Hepatocyte (in vitro differentiated cells): ENCODE data around the gene ELMOD3. TPM values are rescaled to one million over a fixed set of nuclear protein-coding genes. Genes with fewer than 3 reads are reported as not detected.
A peak's percentile ranks its signal among the peaks of the same experiment; 100 is the strongest.

Experiments used
- DNase-seq: peaks from one replicate; pipeline ENCODE4 v3.0.0-alpha.2; 2016; ENCODE audit warnings: low spot score
- H2AFZ ChIP-seq: fragments of 200-600 bp; sonication (generic); 2 replicates; pipeline ENCODE4 v1.6.0; 2016; ENCODE audit warnings: antibody characterized with exemption, mild to moderate bottlenecking
- H3K27ac ChIP-seq: fragments of 200-600 bp; sonication (generic); 2 replicates; pipeline ENCODE4 v1.5.1; 2016; ENCODE audit warnings: mild to moderate bottlenecking
- H3K27me3 ChIP-seq: fragments of 200-600 bp; sonication (generic); 2 replicates; pipeline ENCODE4 v1.6.1; 2016
- H3K36me3 ChIP-seq: fragments of 200-600 bp; sonication (generic); replicated peaks from 2 replicates; pipeline ENCODE4 v1.5.1; 2016; ENCODE audit warnings: low read depth; ENCODE audit not compliant: insufficient read depth
- H3K4me1 ChIP-seq: fragments of 200-600 bp; sonication (generic); 2 replicates; pipeline ENCODE4 v1.5.1; 2016; ENCODE audit warnings: mild to moderate bottlenecking, moderate library complexity; ENCODE audit not compliant: insufficient read depth
- H3K4me2 ChIP-seq: fragments of 200-600 bp; sonication (generic); 2 replicates; pipeline ENCODE4 v1.6.0; 2016
- H3K4me3 ChIP-seq: fragments of 200-600 bp; sonication (generic); 2 replicates; pipeline ENCODE4 v1.5.1; 2016; ENCODE audit warnings: mild to moderate bottlenecking
- H3K79me2 ChIP-seq: fragments of 200-600 bp; sonication (generic); 2 replicates; pipeline ENCODE4 v1.6.0; 2017; ENCODE audit warnings: mild to moderate bottlenecking
- H3K9me2 ChIP-seq: fragments of 200-600 bp; sonication (generic); replicated peaks from 2 replicates; pipeline ENCODE4 v1.6.0; 2017; ENCODE audit warnings: mild to moderate bottlenecking; ENCODE audit not compliant: insufficient read depth
- H3K9me3 ChIP-seq: fragments of 200-600 bp; sonication (generic); 2 replicates; pipeline ENCODE4 v1.5.1; 2016; ENCODE audit warnings: low read depth, mild to moderate bottlenecking
- H4K20me1 ChIP-seq: fragments of 200-600 bp; sonication (generic); 2 replicates; pipeline ENCODE4 v1.6.0; 2016; ENCODE audit warnings: mild to moderate bottlenecking; ENCODE audit not compliant: insufficient read depth, poor library complexity, severe bottlenecking
- CTCF ChIP-seq: fragments of 200-600 bp; sonication (generic); IDR thresholded peaks from 2 replicates; pipeline ENCODE4 v1.5.1; 2016; ENCODE audit warnings: antibody characterized with exemption, mild to moderate bottlenecking; ENCODE audit not compliant: poor library complexity
- EZH2 ChIP-seq: fragments of 200-600 bp; sonication (generic); IDR thresholded peaks from 2 replicates; pipeline ENCODE4 v1.6.1; 2016; ENCODE audit warnings: antibody characterized with exemption, mild to moderate bottlenecking, borderline replicate concordance
- EZH2phosphoT487 ChIP-seq: fragments of 200-600 bp; sonication (generic); IDR thresholded peaks from one replicate; pipeline ENCODE4 v1.6.1; 2018; ENCODE audit warnings: antibody characterized with exemption, mild to moderate bottlenecking, low read depth, moderate library complexity; ENCODE audit not compliant: unreplicated experiment, severe bottlenecking
- WGBS: methylation state at CpG from one replicate; pipeline ENCODE4 v1.1.6; 2016; ENCODE audit warnings: low lambda C conversion rate; ENCODE audit errors: missing lambda C conversion rate; 5-methylcytosine and 5-hydroxymethylcytosine counted together
- polyA plus RNA-seq: library from polyadenylated mRNA; unstranded; fragments of >200 nt; fragmentation: Nextera tagmentation; extraction: Ambion mirVana; gene quantifications from 2 replicates; pipeline ENCODE4 v1.2.1, GENCODE V29; 2016
- total RNA-seq: library from RNA; depleted of rRNA; stranded (reverse); fragments of >200 nt; gene quantifications from 2 replicates; pipeline ENCODE4 v1.2.3, GENCODE V29; 2014

The ELMOD3 gene
- total and polyA plus RNA-seq, 2 experiments from 2014 or later: 18.1 to 25.1 TPM

GRCh38 chr2:85422072-85422457, 67.5 kb downstream of the ELMOD3 start:
- Histone ChIP-seq H3K79me2 (no peaks in the 10 kb centered on the region), H4K20me1 (no peaks in the 10 kb centered on the region), H3K36me3 (no peaks in the 10 kb centered on the region), H3K4me1 (peaks cover 40% of the 10 kb centered on the region), H3K9me2 (no peaks in the 10 kb centered on the region), H3K27ac (peak overlapping the region; percentile 95), H3K4me2 (peak overlapping the region; percentile 62), H3K9me3 (no peaks in the 10 kb centered on the region), H3K27me3 (no peaks in the 10 kb centered on the region), H2AFZ (no peak overlapping the region), H3K4me3 (no peak overlapping the region)
- WGBS: 80% methylated on average over 2 of the region's 2 CpGs
- TF ChIP-seq CTCF: no peak
- TF ChIP-seq EZH2: no peak
- TF ChIP-seq EZH2phosphoT487: no peak
- no peak for DNase-seq

GRCh38 chr2:85423525-85423924, 69.0 kb downstream of the ELMOD3 start:
- no peaks in the 10 kb centered on the region for H3K79me2 ChIP-seq
- no peaks in the 10 kb centered on the region for H3K27me3 ChIP-seq
- no peaks in the 10 kb centered on the region for H3K9me2 ChIP-seq
- H2AFZ ChIP-seq: no peak overlapping the region
- no peak overlapping the region for H3K27ac ChIP-seq
- no peaks in the 10 kb centered on the region for H3K36me3 ChIP-seq
- DNase-seq: no peak
- H3K4me3 ChIP-seq: no peak overlapping the region
- no peaks in the 10 kb centered on the region for H4K20me1 ChIP-seq
- TF ChIP-seq EZH2phosphoT487 (no peak), EZH2 (no peak)
- peaks cover 36% of the 10 kb centered on the region for H3K4me1 ChIP-seq
- no peaks in the 10 kb centered on the region for H3K9me3 ChIP-seq
- H3K4me2 ChIP-seq: no peak overlapping the region
- WGBS: 71% methylated on average over 5 of the region's 5 CpGs

- Histone ChIP-seq H3K27me3 (no peaks in the 10 kb centered on the region), H3K27ac (no peak overlapping the region), H3K4me2 (no peak overlapping the region), H2AFZ (no peak overlapping the region), H3K9me3 (no peaks in the 10 kb centered on the region), H3K9me2 (no peaks in the 10 kb centered on the region), H3K4me1 (peaks cover 26% of the 10 kb centered on the region), H3K4me3 (no peak overlapping the region), H4K20me1 (no peaks in the 10 kb centered on the region), H3K79me2 (no peaks in the 10 kb centered on the region), H3K36me3 (no peaks in the 10 kb centered on the region)
- 89% methylated on average over 3 of the region's 3 CpGs for WGBS
- TF ChIP-seq EZH2phosphoT487 (no peak), CTCF (no peak), EZH2 (no peak)
- DNase-seq: no peak
Measured at GRCh38 chr2:85425588-85425987, 71.0 kb downstream of the ELMOD3 start.

- no peaks in the 10 kb centered on the region for H3K9me2 ChIP-seq
- H3K27ac ChIP-seq: no peak overlapping the region
- WGBS: 86% methylated on average over 3 of the region's 3 CpGs
- H3K79me2 ChIP-seq: no peaks in the 10 kb centered on the region
- peaks cover 20% of the 10 kb centered on the region for H3K4me1 ChIP-seq
- H3K4me3 ChIP-seq: no peak overlapping the region
- H2AFZ ChIP-seq: no peak overlapping the region
- no peaks in the 10 kb centered on the region for H4K20me1 ChIP-seq
- DNase-seq: no peak
- no peaks in the 10 kb centered on the region for H3K9me3 ChIP-seq
- H3K4me2 ChIP-seq: no peak overlapping the region
- H3K36me3 ChIP-seq: no peaks in the 10 kb centered on the region
- no peak for TF ChIP-seq CTCF
- TF ChIP-seq EZH2phosphoT487: no peak
- no peak for TF ChIP-seq EZH2
- no peaks in the 10 kb centered on the region for H3K27me3 ChIP-seq
Measured at GRCh38 chr2:85427300-85427835, 72.8 kb downstream of the ELMOD3 start.
